HG02938 (cell line): ENCODE measurements around the gene INF2.
"Not testable (repeated sequence)": the region's sequence is repeated elsewhere in the genome, so short reads cannot be mapped to it uniquely, and the experiment has no call there.

ENCODE experiments used
- ATAC-seq: cut with Tn5 transposase; IDR thresholded peaks from one replicate; pipeline ENCODE4 v1.9.1; 2021; ENCODE audit warnings: mild to moderate bottlenecking, moderate library complexity; ENCODE audit not compliant: unreplicated experiment

INF2 gene

GRCh38 chr14:104656014-104656714 lies 33.3 kb upstream of the INF2 start:
- ATAC-seq = no peak

DNA sequence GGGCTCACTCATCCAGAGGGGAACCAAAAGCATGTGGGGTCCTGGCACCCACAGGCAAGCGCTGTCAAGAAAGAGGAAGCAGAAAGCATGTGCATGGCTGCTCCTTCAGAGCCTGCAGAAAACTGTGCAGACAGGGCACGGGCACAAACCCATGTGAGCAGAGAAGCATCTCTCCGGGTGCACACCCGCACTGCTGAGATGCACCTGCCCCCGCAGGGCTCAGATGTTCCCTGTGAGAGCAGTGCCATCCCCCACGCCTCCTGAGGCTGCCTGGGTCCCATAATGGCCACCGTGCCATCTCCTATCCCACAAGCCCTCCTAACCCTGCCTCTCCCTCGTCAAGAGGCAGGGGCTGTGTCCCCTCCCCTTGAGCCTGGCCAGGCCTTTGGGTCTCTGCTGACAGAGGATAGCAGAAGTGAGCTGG lies 32.3 kb upstream of the INF2 start:
- ATAC-seq = no peak

- no peak for ATAC-seq
Observed at GRCh38 chr14:104657563-104658324, 31.7 kb upstream of the INF2 start.

GRCh38 chr14:104658325-104658712 lies 31.1 kb upstream of the INF2 start:
- no peak for ATAC-seq

GRCh38 chr14:104659146-104659545 lies 30.3 kb upstream of the INF2 start:
- no peak for ATAC-seq

DNA sequence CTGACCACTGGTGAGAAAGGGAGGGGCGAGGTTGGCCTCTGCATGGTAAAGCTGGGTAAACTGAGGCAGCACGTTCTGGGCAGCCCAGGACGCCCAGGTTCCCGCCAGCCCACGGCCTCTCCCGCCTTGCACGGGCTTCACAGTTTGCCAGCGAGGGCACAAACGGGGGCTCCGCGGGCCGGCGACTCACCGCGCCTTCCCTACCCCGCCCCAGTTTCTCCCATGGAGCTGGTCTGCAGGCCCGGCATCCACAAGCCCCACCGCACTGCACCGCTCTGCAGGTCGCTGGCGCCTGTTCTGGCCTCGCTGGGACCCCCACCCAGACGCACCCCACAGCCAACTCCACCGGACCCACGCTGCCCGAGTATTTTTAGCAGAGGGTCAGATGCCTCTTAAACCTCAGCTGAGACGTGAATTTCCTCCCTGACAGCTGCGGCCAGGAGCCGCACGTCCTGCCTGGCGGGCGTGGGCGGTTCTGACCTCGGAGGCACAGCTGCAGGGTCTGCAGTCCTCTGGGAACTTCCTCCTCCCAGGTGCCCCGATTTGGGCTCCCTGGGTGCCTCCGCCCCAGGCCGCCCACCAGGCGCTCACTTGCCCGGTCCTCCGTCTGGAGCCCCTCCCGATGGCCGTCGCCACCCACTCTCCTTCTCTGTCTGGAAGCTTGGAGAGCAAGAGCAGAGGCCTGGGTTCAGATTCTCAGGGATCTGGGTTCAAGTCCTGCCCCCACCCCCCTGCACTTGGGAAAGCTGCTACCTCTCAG lies 29.5 kb upstream of the INF2 start:
- no peak for ATAC-seq

DNA sequence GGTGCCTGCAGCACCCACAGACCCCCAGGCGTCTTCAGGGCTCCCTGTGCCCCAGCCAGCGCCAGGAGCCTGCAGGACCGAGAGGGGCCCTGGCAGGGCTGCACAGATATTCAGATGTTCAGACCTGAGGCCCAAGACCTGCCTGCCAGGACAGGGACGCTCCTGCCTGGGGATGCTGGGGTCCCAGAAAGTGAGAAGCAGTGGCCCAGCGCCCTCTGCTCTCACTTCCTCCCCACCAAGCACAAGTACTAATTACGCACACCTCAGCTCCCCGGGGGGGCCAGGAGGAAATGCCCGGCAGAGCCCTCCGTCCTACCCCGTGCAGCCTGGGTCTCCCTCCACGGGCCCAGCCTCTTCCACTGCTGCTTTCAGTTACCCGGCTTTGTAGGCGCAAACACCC lies 28.8 kb upstream of the INF2 start:
- no peak for ATAC-seq

DNA sequence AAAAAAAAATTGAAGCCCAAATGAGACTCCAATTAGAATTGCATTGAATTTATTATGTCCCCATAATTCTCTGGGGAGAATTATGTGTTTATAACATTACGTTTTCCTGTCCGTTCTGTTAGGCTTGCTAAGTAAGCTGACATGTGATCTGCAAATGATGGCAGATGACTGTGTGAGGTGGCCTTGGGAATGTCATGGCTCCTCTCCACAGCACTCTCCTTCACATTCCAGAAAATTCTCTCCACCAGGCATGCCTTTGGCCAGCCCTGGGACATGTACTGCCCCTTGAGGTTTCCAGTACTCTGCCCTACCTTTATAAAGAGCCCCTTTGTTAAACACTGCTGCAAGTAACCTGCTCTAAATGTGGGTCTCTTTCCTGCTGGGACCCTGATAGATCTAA lies 28.3 kb upstream of the INF2 start:
- ATAC-seq = no peak

DNA sequence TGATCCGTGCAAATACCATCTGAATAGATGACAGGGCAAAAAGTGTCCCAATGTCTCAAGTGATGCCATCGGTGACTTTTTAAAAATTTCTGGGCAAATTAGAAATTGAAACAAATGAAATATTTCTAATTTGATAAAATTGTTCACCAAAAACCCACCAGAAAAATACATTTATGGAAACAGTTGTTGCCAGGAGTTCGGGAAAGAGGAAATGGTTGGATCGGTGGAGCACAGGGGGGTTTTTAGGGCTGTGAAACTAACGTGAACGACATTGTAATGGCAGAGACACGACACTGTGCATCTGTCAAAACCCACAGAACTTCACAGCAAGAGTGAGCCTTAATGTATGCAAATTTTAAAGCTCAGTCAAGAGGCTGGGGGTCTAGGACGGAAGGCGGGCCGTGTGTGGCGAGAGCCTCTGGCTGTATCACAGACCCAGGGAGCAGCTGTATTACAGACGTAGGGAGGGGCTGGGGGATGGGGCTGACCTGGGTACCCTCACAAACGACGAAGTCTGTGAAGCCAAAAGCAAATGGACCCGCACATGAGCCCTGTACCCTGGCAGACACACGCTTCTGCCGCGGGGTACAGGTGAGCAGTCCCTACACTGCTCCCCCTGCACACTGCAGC lies 27.8 kb upstream of the INF2 start:
- not testable (repeated sequence) for ATAC-seq

- ATAC-seq = not testable (repeated sequence)
Observed at GRCh38 chr14:104662472-104662871, 26.9 kb upstream of the INF2 start.

GRCh38 chr14:104664107-104664506 lies 25.3 kb upstream of the INF2 start:
- ATAC-seq = no peak

DNA sequence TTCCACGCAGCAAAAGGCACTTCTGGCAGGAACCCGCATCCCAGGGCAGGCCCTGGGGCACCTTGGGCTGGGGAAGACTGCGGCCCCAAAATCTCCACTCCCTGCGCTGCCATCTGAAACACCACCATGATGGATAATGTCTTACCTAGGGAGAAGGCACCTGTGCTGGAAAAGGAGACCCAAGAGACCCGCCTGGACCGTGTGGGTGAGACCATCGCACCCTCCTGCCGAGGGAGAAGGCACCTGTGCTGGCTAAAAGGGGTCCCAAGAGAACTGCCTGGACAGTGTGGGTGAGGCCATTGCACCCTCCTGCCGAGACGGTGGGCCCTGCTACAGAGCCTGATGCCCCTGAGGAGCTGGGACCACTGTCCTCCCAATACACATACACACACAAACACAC lies 24.8 kb upstream of the INF2 start:
- ATAC-seq = no peak

DNA sequence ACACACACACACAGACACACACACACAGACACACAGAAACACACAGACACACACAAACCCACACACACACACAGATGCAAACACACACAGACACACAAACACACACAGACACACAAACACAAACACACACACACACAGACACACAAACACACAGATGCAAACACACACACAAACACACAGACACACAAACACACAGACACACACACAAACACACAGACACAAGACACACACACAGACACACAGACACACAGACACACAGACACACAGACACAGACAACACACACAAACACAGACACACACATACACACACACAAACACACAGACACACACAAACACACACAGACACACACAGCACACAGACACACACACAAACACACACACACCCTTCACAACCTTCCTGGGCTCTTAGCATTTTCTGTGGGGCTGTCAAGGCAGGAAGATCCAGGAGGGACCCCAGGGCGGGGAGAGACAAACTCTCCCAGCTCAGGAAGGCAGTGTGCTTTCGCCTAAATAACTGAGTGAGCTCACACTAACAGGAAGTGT lies 24.2 kb upstream of the INF2 start:
- no peak for ATAC-seq

DNA sequence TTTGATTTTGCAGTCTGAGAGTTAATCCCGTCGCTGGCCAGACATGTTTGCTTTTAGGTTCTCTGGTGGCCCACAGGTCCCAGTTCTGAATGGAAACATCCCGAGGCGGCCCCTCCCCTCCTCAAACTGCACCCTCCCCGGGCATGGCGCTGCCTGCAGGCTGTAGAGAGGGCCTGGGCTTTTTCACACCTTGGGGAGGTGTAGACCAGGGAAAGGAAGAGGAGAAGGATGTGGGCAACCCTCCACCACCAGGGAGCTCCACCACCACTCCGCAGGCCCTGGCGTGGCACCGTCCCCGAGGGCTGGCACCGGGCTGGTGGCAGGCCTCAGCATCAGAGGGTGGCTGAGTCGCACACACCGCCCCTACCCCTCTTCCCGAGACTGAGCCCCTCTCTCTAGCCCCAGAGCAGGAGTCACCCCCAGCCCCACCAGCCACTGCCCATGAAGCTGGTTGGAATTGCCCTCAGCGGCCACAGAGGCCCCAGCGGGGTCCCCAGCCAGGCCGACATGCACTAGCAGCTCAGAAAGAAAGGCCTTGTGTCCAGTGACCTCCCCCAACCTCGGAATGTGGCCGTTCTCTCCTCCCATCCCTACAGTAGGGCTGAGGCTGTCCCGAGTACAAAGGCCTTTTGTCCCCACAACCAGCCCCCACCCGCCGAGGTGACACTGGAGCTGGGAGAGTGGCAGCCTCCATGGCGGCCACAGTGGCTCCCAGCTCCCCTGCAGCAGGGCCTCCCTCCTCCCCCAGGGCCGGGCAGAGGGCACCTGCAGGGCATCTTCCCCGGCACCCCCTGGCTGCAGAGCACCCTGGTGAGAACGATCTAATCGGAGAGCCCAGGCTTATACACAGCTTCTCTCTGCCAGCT lies 23.5 kb upstream of the INF2 start:
- ATAC-seq = no peak

GRCh38 chr14:104666523-104666895 lies 22.9 kb upstream of the INF2 start:
- not testable (repeated sequence) for ATAC-seq

GRCh38 chr14:104666981-104667380 lies 22.4 kb upstream of the INF2 start:
- ATAC-seq = no peak

GRCh38 chr14:104669697-104670096 lies 19.7 kb upstream of the INF2 start:
- ATAC-seq = no peak

- not testable (repeated sequence) for ATAC-seq
Observed at GRCh38 chr14:104671330-104671977, 18.0 kb upstream of the INF2 start.

GRCh38 chr14:104672119-104672518 lies 17.3 kb upstream of the INF2 start:
- ATAC-seq = not testable (repeated sequence)

DNA sequence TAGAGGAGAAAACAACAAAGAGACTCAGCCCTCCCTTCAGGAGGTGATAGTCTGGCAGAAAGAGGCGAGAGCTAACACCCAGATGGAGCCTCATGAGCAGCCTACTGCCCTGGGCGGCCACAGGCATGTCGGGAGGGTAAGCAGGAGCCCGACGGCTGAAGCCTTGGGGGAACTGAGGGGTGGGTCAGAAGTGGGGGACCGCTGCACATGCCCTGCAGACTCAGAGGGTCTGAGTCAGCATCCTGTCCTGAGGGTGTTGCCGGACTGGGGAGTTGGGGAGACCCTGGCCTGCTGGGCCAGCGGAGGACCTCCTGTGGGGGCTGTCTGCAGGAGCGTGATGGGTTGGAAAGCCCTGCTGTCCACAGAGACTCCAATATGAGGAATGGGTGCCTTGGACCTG lies 15.9 kb upstream of the INF2 start:
- no peak for ATAC-seq
